Testis (tissue), 5 donors: ENCODE results near the gene ARID5B. TPM values are rescaled to one million over a fixed set of nuclear protein-coding genes. Genes with fewer than 3 reads are reported as not detected.

Experiments
- DNase-seq: peaks from one replicate; pipeline ENCODE4 v3.0.0-alpha.2; 2019
- H3K27ac ChIP-seq, 2 donors: fragments of 200-600 bp; sonication (generic); one replicate each; pipeline ENCODE4 v1.5.1; 2019
- H3K27me3 ChIP-seq: fragments of 200-600 bp; sonication (generic); one replicate; pipeline ENCODE4 v1.5.1; 2019
- H3K36me3 ChIP-seq: fragments of 200-600 bp; sonication (generic); one replicate; pipeline ENCODE4 v1.5.1; 2017; ENCODE audit warnings: low read depth; ENCODE audit errors: missing control alignments
- H3K4me1 ChIP-seq: fragments of 200-600 bp; sonication (generic); one replicate; pipeline ENCODE4 v1.5.1; 2019
- H3K4me3 ChIP-seq, 2 donors: fragments of 200-600 bp; sonication (generic); one replicate each; pipeline ENCODE4 v1.5.1; 2017 to 2019
- H3K9me3 ChIP-seq: fragments of 200-600 bp; sonication (generic); one replicate; pipeline ENCODE4 v1.5.1; 2017
- POLR2A ChIP-seq: fragments of 450-650 bp; IDR thresholded peaks from one replicate; pipeline ENCODE4 v1.6.1; 2017; ENCODE audit warnings: antibody characterized with exemption, mild to moderate bottlenecking, moderate library complexity
- WGBS, 2 donors: methylation state at CpG; one replicate each; pipeline ENCODE4 v1.1.5; 2018; 5-methylcytosine and 5-hydroxymethylcytosine counted together
- intact Hi-C: fragments of 100-400 bp; cut with DNase I; formaldehyde crosslinking; loops from one replicate; pipeline ENCODE4 v1.15.1; 2023; ENCODE audit warnings: low total_unique reads
- long read RNA-seq, 2 donors: transcript quantifications; one replicate each; lab custom pipeline, GENCODE V29; 2026
- polyA plus RNA-seq: library from polyadenylated mRNA; stranded (reverse); fragments of 350-450 nt; fragmentation: Illumina TruSeq; extraction: RNeasy Lipid Tissue Mini Kit (QIAGEN cat#74804); gene quantifications from one replicate; pipeline ENCODE4 v1.2.3, GENCODE V29; 2014; ENCODE audit warnings: low read depth, low replicate concordance; ENCODE audit not compliant: insufficient read depth
- total RNA-seq, 2 donors: library from RNA; depleted of rRNA; stranded (reverse); fragments of >200 nt; gene quantifications; one replicate each; pipeline ENCODE4 v1.2.3, GENCODE V29; 2016
- TF ChIP-seq, protein P1 (sequence below), 3 experiments: fragments of 450-650 bp in 2 of 3; fragments of 200-600 bp in 1 of 3; sonication (generic) in 1 of 3; IDR thresholded peaks; one replicate each; pipeline ENCODE4 v1.5.1; 2016 to 2019; ENCODE audit warnings: antibody characterized with exemption in 3 of 3, mild to moderate bottlenecking in 2 of 3, moderate library complexity in 1 of 3

ARID5B gene, protein sequence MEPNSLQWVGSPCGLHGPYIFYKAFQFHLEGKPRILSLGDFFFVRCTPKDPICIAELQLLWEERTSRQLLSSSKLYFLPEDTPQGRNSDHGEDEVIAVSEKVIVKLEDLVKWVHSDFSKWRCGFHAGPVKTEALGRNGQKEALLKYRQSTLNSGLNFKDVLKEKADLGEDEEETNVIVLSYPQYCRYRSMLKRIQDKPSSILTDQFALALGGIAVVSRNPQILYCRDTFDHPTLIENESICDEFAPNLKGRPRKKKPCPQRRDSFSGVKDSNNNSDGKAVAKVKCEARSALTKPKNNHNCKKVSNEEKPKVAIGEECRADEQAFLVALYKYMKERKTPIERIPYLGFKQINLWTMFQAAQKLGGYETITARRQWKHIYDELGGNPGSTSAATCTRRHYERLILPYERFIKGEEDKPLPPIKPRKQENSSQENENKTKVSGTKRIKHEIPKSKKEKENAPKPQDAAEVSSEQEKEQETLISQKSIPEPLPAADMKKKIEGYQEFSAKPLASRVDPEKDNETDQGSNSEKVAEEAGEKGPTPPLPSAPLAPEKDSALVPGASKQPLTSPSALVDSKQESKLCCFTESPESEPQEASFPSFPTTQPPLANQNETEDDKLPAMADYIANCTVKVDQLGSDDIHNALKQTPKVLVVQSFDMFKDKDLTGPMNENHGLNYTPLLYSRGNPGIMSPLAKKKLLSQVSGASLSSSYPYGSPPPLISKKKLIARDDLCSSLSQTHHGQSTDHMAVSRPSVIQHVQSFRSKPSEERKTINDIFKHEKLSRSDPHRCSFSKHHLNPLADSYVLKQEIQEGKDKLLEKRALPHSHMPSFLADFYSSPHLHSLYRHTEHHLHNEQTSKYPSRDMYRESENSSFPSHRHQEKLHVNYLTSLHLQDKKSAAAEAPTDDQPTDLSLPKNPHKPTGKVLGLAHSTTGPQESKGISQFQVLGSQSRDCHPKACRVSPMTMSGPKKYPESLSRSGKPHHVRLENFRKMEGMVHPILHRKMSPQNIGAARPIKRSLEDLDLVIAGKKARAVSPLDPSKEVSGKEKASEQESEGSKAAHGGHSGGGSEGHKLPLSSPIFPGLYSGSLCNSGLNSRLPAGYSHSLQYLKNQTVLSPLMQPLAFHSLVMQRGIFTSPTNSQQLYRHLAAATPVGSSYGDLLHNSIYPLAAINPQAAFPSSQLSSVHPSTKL
- total RNA-seq = 10 to 100 TPM; 52.1 to 73.6 TPM
- 14.3 TPM for polyA plus RNA-seq
- long read RNA-seq, donor 1, full-length matches to known transcripts = 6 of 6 reads
- long read RNA-seq, donor 1, partial matches to known transcripts = 0 of 6 reads
- long read RNA-seq, donor 1, other reads (novel, unspliced or antisense) = 0 of 6 reads
- long read RNA-seq, donor 2, partial matches to known transcripts = 5 of 8 reads
- long read RNA-seq, donor 2, other reads (novel, unspliced or antisense) = 0 of 8 reads

DNA sequence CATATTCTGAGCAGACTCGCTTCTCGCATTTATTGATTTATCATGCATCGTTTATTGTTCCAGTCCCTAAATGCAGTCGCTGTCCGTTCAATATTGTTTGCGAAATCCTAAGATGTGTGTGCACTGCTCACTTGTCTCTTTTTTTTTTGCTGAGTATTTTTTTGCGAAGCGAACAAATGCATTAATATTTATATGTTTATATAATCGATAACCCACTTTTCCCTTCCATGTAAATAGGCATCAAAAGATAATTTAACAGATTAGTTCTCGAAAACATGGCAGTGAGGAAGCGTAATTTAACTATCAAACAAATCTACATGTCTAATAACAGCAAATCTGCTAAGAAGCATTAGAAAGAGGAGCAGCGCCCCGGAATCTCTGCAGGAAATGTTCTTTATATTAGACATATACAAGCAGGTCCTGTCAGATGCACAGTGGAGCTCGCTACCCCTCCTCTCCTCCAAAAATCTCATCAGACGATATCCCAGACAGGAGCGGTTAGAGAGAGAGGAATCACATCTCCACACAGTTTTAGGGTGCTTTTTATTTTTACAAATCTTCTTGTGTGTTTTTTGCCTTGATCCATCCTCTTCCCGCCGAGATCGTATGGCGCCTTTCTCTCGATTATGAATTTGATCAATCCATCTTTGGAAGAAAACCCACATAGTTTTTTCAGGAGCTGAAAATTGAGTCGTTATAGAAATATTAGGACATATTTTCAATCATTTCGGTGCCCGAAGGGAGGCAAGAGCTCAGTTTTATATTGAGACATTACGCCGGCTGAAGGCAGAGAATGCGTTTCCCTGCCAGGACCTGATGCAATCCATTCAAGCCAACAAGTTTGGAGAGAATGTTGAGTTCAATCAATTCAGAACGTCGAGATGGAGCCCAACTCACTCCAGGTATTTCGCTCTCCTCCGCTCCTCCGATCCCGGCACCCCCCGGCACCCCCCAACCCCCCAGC is at the start of gene ARID5B:
Gene ARID5B, plus strand, starts transcription at position 871 of the 964 bp plus-strand sequence. Its CDS starts 11 bp downstream, at position 882.
- H3K36me3 ChIP-seq = no peaks in the 10 kb centered on the region
- TF ChIP-seq, protein P1, sequence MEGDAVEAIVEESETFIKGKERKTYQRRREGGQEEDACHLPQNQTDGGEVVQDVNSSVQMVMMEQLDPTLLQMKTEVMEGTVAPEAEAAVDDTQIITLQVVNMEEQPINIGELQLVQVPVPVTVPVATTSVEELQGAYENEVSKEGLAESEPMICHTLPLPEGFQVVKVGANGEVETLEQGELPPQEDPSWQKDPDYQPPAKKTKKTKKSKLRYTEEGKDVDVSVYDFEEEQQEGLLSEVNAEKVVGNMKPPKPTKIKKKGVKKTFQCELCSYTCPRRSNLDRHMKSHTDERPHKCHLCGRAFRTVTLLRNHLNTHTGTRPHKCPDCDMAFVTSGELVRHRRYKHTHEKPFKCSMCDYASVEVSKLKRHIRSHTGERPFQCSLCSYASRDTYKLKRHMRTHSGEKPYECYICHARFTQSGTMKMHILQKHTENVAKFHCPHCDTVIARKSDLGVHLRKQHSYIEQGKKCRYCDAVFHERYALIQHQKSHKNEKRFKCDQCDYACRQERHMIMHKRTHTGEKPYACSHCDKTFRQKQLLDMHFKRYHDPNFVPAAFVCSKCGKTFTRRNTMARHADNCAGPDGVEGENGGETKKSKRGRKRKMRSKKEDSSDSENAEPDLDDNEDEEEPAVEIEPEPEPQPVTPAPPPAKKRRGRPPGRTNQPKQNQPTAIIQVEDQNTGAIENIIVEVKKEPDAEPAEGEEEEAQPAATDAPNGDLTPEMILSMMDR (IDR thresholded peaks at IDR 0.05) = no peak
- TF ChIP-seq POLR2A = no peak
- intact Hi-C loops = no loop called here
- H3K27ac ChIP-seq = peak within 1 kb of the TSS; percentile 89 to 97
- H3K27me3 ChIP-seq = no peaks in the 10 kb centered on the region
- peak within 1 kb of the TSS; percentile 80 to 81 for H3K4me3 ChIP-seq
- H3K9me3 ChIP-seq = no peaks in the 10 kb centered on the region
- DNase-seq = peak; percentile 87
- H3K4me1 ChIP-seq = peaks cover 18% of the 10 kb centered on the region
- WGBS, 2 donors = 0 to 1% methylated on average over 34 of the region's 34 CpGs

DNA sequence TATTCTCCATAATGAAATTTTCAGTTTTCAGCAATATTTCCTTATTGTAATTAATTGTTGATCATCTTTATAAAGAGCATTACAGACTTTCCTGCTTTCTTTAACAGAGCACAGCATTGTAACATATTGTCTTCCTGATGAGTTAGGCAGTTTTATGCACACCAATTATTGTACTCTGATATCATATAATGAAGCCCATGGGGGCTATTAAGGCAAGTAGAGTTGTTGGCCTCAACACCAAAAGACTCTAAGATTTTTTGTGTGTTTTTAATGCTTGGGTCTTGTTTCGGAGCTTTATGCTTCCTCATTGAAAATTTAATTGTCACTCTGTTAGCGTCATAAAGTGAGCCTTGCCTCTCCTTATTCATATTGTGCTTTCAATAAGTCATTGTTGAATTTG is 49.2 kb upstream of the ARID5B start:
- no peaks in the 10 kb centered on the region for H3K9me3 ChIP-seq
- intact Hi-C loops = no loop called here
- TF ChIP-seq POLR2A = no peak
- TF ChIP-seq, protein P1 (IDR thresholded peaks at IDR 0.05) = no peak
- H3K27ac ChIP-seq = no peak overlapping the region
- H3K36me3 ChIP-seq = no peaks in the 10 kb centered on the region
- no peak for DNase-seq
- H3K4me1 ChIP-seq = no peaks in the 10 kb centered on the region
- no peak overlapping the region for H3K4me3 ChIP-seq
- H3K27me3 ChIP-seq = no peaks in the 10 kb centered on the region
- 72 to 89% methylated on average over 2 of the region's 2 CpGs for WGBS, 2 donors

DNA sequence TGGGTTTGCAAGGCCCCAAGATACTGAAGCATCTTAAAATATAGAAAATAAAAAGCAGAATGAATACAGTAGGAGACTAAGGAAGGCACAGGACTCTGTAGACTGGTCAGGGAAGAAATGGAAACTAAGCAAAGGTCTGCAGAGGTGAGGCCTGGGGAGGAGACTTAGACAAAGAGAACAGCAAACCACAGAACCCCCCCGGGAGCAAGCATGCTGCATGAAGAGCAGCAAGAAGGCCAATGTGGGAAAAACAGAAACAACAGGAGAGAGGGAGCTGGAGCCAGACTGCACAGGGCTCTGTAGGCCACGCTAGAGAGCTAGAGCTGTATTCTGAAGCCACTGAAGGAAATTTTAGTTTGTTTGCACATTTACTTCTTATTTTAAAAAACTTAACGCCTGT is 45.7 kb upstream of the ARID5B start:
- no peak for DNase-seq
- intact Hi-C loops = no loop called here
- H3K4me1 ChIP-seq = no peaks in the 10 kb centered on the region
- no peak overlapping the region for H3K27ac ChIP-seq
- H3K9me3 ChIP-seq = no peaks in the 10 kb centered on the region
- TF ChIP-seq, protein P1 (IDR thresholded peaks at IDR 0.05) = no peak
- TF ChIP-seq POLR2A = no peak
- H3K27me3 ChIP-seq = no peaks in the 10 kb centered on the region
- H3K36me3 ChIP-seq = no peaks in the 10 kb centered on the region
- WGBS, 2 donors = 82% methylated on average over 3 of the region's 3 CpGs
- no peak overlapping the region for H3K4me3 ChIP-seq
